Measurements from ENCODE around the gene B4GALNT3.

- TF ChIP-seq SP1 (IDR thresholded peaks at IDR 0.05) (no peak), CTBP1 (IDR thresholded peaks at IDR 0.05; ENCODE audit: borderline replicate concordance) (no peak), ARNT (IDR thresholded peaks at IDR 0.05) (no peak), NFRKB (IDR thresholded peaks at IDR 0.05) (no peak)
These were observed 102.3 kb downstream of the B4GALNT3 start for GRCh38 chr12:561908-562593.
